DND-41 (cell line): ENCODE data around the gene DHRSX.

Experiments
- ATAC-seq: fragments of 200-7000 bp; cut with Tn5 transposase; 3 replicates; pipeline ENCODE4 v1.9.1; 2021; ENCODE audit warnings: low read depth; ENCODE audit not compliant: insufficient read depth
- DNase-seq: peaks from one replicate; pipeline ENCODE4 v3.0.0-alpha.2; 2020
- H2AFZ ChIP-seq: 2 replicates; pipeline ENCODE4 v1.6.0; 2012; ENCODE audit warnings: low read depth, low read length
- H3K27ac ChIP-seq: 2 replicates; pipeline ENCODE4 v1.5.1; 2012; ENCODE audit warnings: low read length, inconsistent platforms
- H3K27me3 ChIP-seq: fragments of 200-600 bp; sonication (generic); 2 replicates; pipeline ENCODE4 v1.6.0; 2012; ENCODE audit warnings: low read length, mild to moderate bottlenecking, inconsistent platforms; ENCODE audit not compliant: insufficient read depth, poor library complexity
- H3K36me3 ChIP-seq: 2 replicates; pipeline ENCODE4 v1.5.1; 2012; ENCODE audit warnings: low read length, inconsistent platforms; ENCODE audit not compliant: insufficient read depth
- H3K4me1 ChIP-seq: 2 replicates; pipeline ENCODE4 v1.5.1; 2012; ENCODE audit warnings: mild to moderate bottlenecking, low read length; ENCODE audit not compliant: insufficient read depth
- H3K4me2 ChIP-seq: 2 replicates; pipeline ENCODE4 v1.6.0; 2012; ENCODE audit warnings: mild to moderate bottlenecking, moderate library complexity, low read length, inconsistent platforms; ENCODE audit not compliant: insufficient read depth
- H3K4me3 ChIP-seq, 2 experiments: fragments of 200-600 bp in 1 of 2; shearing (Covaris generic) in 1 of 2; 2 replicates each; pipeline ENCODE4 v1.5.1; 2012 to 2016; ENCODE audit warnings: inconsistent platforms in 2 of 2, low read length in 2 of 2, mild to moderate bottlenecking in 2 of 2, low read depth in 1 of 2, moderate library complexity in 1 of 2
- H3K79me2 ChIP-seq: 2 replicates; pipeline ENCODE4 v1.6.0; 2012; ENCODE audit warnings: low read length, inconsistent platforms; ENCODE audit not compliant: insufficient read depth
- H3K9ac ChIP-seq: 2 replicates; pipeline ENCODE4 v1.6.0; 2012; ENCODE audit warnings: low read depth, mild to moderate bottlenecking, inconsistent platforms, low read length, moderate library complexity
- H3K9me3 ChIP-seq: 2 replicates; pipeline ENCODE4 v1.5.1; 2012; ENCODE audit warnings: low read length, moderate library complexity, mild to moderate bottlenecking, inconsistent platforms; ENCODE audit not compliant: insufficient read depth, severe bottlenecking
- H4K20me1 ChIP-seq: 2 replicates; pipeline ENCODE4 v1.6.0; 2012; ENCODE audit warnings: low read length; ENCODE audit not compliant: insufficient read depth
- EZH2 ChIP-seq: IDR thresholded peaks from 3 replicates; pipeline ENCODE4 v1.6.1; 2012; ENCODE audit warnings: borderline replicate concordance, low read depth, mild to moderate bottlenecking, moderate library complexity, low read length, inconsistent platforms; ENCODE audit not compliant: severe bottlenecking
- TF ChIP-seq, protein P1 (sequence below): IDR thresholded peaks from 2 replicates; pipeline ENCODE4 v1.5.1; 2012; ENCODE audit warnings: borderline replicate concordance, low read length, moderate library complexity, mild to moderate bottlenecking; ENCODE audit not compliant: poor library complexity, severe bottlenecking; ENCODE audit errors: extremely low read depth

DHRSX gene

DNA sequence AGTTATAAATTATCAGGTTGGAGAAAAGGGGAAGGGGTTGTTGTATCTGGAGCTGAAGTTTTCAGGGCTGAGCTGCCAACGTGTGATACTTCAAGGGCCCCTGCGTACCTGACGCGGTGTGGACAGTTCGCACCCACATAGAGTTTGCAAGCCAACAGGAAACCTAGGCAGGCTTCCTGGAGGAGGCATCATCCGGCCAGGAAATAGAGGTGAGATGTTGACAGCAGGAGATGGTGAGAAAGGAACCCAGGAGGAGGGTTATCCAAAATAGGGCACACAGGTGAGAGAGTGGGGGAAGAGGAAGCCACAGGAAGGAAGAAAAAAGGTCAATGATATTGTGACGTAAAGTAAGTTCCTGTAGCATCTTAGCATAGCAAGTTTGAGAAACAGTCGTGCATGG, 127.2 kb downstream of the DHRSX start:
- Histone ChIP-seq H3K4me3 (no peak overlapping the region), H3K9me3 (no peaks in the 10 kb centered on the region)
- no peak for ATAC-seq

DNA sequence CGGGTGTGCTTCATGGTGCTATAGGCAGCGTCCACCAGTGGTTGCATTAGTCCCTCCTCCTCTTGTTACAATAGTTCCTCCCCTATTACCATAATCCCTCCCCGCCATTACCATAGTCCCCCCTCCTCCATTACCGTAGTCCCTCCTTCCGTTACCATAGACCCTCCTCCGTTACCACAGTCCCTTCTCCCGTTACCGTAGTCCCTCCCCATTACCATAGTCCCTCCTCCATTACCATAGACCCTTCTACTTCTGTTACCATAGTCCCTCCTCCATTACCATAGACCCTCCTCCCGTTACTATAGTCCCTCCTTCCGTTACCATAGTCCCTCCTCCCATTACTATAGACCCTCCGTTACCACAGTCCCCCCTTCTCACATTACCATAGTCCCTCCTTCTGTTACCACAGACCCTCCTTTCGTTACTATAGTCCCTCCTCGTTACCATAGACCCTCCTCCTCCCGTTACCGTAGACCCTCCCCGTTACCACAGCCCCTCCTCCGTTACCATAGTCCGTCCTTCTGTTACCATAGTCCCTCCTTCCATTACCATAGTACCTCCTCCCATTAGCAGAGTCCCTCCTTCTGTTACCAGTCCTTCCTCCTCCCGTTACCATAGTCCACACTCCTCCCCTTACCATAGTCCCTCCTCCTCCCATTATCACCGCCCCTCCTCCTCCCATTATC, 129.6 kb downstream of the DHRSX start:
- Histone ChIP-seq H3K4me2 (no peak overlapping the region), H3K4me3 (no peak overlapping the region), H2AFZ (no peak overlapping the region), H3K4me1 (no peaks in the 10 kb centered on the region), H3K79me2 (no peaks in the 10 kb centered on the region), H3K27me3 (no peaks in the 10 kb centered on the region), H3K36me3 (no peaks in the 10 kb centered on the region), H4K20me1 (no peaks in the 10 kb centered on the region), H3K27ac (no peak overlapping the region), H3K9me3 (no peaks in the 10 kb centered on the region), H3K9ac (no peak overlapping the region)
- no peak for DNase-seq
- TF ChIP-seq, protein P1, sequence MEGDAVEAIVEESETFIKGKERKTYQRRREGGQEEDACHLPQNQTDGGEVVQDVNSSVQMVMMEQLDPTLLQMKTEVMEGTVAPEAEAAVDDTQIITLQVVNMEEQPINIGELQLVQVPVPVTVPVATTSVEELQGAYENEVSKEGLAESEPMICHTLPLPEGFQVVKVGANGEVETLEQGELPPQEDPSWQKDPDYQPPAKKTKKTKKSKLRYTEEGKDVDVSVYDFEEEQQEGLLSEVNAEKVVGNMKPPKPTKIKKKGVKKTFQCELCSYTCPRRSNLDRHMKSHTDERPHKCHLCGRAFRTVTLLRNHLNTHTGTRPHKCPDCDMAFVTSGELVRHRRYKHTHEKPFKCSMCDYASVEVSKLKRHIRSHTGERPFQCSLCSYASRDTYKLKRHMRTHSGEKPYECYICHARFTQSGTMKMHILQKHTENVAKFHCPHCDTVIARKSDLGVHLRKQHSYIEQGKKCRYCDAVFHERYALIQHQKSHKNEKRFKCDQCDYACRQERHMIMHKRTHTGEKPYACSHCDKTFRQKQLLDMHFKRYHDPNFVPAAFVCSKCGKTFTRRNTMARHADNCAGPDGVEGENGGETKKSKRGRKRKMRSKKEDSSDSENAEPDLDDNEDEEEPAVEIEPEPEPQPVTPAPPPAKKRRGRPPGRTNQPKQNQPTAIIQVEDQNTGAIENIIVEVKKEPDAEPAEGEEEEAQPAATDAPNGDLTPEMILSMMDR, result no peak
- TF ChIP-seq EZH2, result no peak
- peak; percentile 40; the same call in 2 of the 3 replicates for ATAC-seq

More for the DNA sequence above, 127.2 kb downstream of the DHRSX start:
- Histone ChIP-seq H2AFZ (no peak overlapping the region), H3K9ac (no peak overlapping the region), H3K27me3 (no peaks in the 10 kb centered on the region), H3K4me2 (no peak overlapping the region), H3K36me3 (no peaks in the 10 kb centered on the region), H4K20me1 (no peaks in the 10 kb centered on the region), H3K79me2 (no peaks in the 10 kb centered on the region), H3K27ac (no peak overlapping the region), H3K4me1 (no peaks in the 10 kb centered on the region)
- TF ChIP-seq EZH2, result no peak
- TF ChIP-seq, protein P1, result no peak
- no peak for DNase-seq

DNA sequence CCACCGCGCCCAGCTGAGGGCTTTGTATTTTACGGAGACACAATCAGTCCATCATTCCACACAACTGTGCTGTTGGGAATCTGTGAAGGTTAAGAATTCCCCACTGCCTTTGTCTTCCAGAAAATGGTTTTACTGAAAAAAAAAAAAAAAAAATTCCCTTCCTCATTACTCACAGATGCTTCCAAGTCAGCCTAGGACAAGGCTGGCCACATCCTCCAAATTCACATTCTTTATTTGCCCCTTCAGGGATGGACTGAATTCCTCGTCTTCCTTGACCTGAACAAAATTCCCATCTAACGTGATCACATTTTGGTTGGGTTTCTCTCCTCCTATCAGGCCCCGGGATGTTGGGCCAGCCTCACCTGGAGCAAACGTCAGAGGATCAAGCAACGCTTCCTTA, 130.3 kb downstream of the DHRSX start:
- H2AFZ ChIP-seq, result no peak overlapping the region
- TF ChIP-seq EZH2, result no peak
- TF ChIP-seq, protein P1, result no peak
- H3K4me2 ChIP-seq, result no peak overlapping the region
- H3K9me3 ChIP-seq, result no peaks in the 10 kb centered on the region
- no peaks in the 10 kb centered on the region for H3K36me3 ChIP-seq
- H3K27ac ChIP-seq, result no peak overlapping the region
- ATAC-seq (no peak), DNase-seq (no peak)
- H3K9ac ChIP-seq, result no peak overlapping the region
- H3K4me3 ChIP-seq, result no peak overlapping the region
- H3K79me2 ChIP-seq, result no peaks in the 10 kb centered on the region
- H3K27me3 ChIP-seq, result no peaks in the 10 kb centered on the region
- H3K4me1 ChIP-seq, result no peaks in the 10 kb centered on the region
- no peaks in the 10 kb centered on the region for H4K20me1 ChIP-seq
